PC-3 (cell line): ENCODE measurements around the gene TMEM200C.

Experiments used
- CTCF ChIP-seq: fragments of 300-600 bp; sonication (generic); conservative IDR thresholded peaks from 2 replicates; pipeline ENCODE4 v1.5.1; 2017; ENCODE audit warnings: antibody characterized with exemption, low read depth, mild to moderate bottlenecking, low read length
- EZH2 ChIP-seq: fragments of 300-600 bp; sonication (generic); IDR thresholded peaks from one replicate; pipeline ENCODE4 v1.6.1; 2017; ENCODE audit warnings: antibody characterized with exemption, mild to moderate bottlenecking, low read length; ENCODE audit not compliant: unreplicated experiment
- EZH2phosphoT487 ChIP-seq: fragments of 300-600 bp; sonication (generic); IDR thresholded peaks from 2 replicates; pipeline ENCODE4 v1.6.1; 2018; ENCODE audit warnings: mild to moderate bottlenecking, antibody characterized with exemption, low read length, borderline replicate concordance

- TF ChIP-seq CTCF (peak; percentile 90), EZH2phosphoT487 (no peak), EZH2 (no peak)
These were observed 15.8 kb downstream of the TMEM200C start for GRCh38 chr18:5879479-5879882.
